ENCODE measurements around the gene SEMA5A. TPM values are rescaled to one million over a fixed set of nuclear protein-coding genes. Genes with fewer than 3 reads are reported as not detected.

SEMA5A gene
- total and polyA plus RNA-seq, 2 of the 8 experiments (the other 6 are each of a cell fraction or from before 2014, with no cell fraction given) = 5.3 to 8.9 TPM

- Histone ChIP-seq H2BK20ac (ENCODE audit: low read length) (no peak overlapping the region), H3K4me3 (ENCODE audit: extremely low read depth in 1 of 4, insufficient read depth in 2 of 4, low read depth in 3 of 4, low read length in 4 of 4) (no peak overlapping the region), H3K27me3 (replicated peaks in 1 of 4; ENCODE audit: control insufficient read depth in 3 of 4, extremely low read depth in 1 of 4, insufficient read depth in 3 of 4, low read length in 3 of 4) (no peaks in the 10 kb centered on the region), H2BK5ac (ENCODE audit: low read depth, low read length) (no peak overlapping the region), H3K9me3 (ENCODE audit: insufficient read depth in 2 of 2, low read depth in 1 of 2, low read length in 1 of 2) (no peaks in the 10 kb centered on the region), H3K9ac (replicated peaks in 1 of 4; ENCODE audit: extremely low read depth in 1 of 4, low read depth in 3 of 4, low read length in 3 of 4) (no peak overlapping the region), H3K36me3 (ENCODE audit: control insufficient read depth in 2 of 4, insufficient read depth in 4 of 4, low read length in 3 of 4) (no peaks in the 10 kb centered on the region; a peak in 1 of 8 replicates), H2AK5ac (ENCODE audit: low read depth, low read length) (no peak overlapping the region), H3K4ac (replicated peaks; ENCODE audit: insufficient read length, low read depth, low read length) (no peak overlapping the region), H4K20me1 (replicated peaks in 1 of 2; ENCODE audit: control insufficient read depth in 1 of 2, insufficient read depth in 2 of 2, low read length in 2 of 2) (no peaks in the 10 kb centered on the region), H2BK15ac (ENCODE audit: low read length) (no peak overlapping the region), H4K5ac (ENCODE audit: insufficient read length, low read depth, low read length) (no peak overlapping the region), H4K91ac (replicated peaks; ENCODE audit: insufficient read length, low read length) (no peak overlapping the region), H3K23me2 (ENCODE audit: low read depth, low read length) (no peaks in the 10 kb centered on the region; the same call in 1 of the 2 replicates), H2AFZ (ENCODE audit: low read length) (no peak overlapping the region), H4K8ac (ENCODE audit: extremely low read depth, insufficient read depth, low read length) (no peak overlapping the region), H3K79me1 (ENCODE audit: low read depth, low read length) (no peaks in the 10 kb centered on the region), H3K4me1 (replicated peaks in 1 of 4; ENCODE audit: control insufficient read depth in 3 of 4, insufficient read depth in 4 of 4, low read length in 3 of 4) (no peaks in the 10 kb centered on the region), H3K14ac (ENCODE audit: insufficient read length) (no peak overlapping the region), H2BK12ac (ENCODE audit: low read depth, low read length) (no peak overlapping the region), H3K23ac (ENCODE audit: insufficient read length) (no peak overlapping the region), H3K4me2 (ENCODE audit: insufficient read depth in 1 of 2, low read depth in 2 of 2, low read length in 2 of 2) (no peak overlapping the region), H3K18ac (ENCODE audit: extremely low read depth, low read length) (no peak overlapping the region), H2BK120ac (replicated peaks; ENCODE audit: low read depth, low read length) (no peak overlapping the region), H3K27ac (ENCODE audit: low read depth, low read length) (no peak overlapping the region), H3K56ac (replicated peaks; ENCODE audit: insufficient read length, low read depth, low read length) (no peak overlapping the region), H3K79me2 (ENCODE audit: control insufficient read depth in 1 of 2, insufficient read depth in 2 of 2, low read length in 2 of 2) (no peaks in the 10 kb centered on the region; a peak in 1 of 4 replicates)
- no peak for DNase-seq (ENCODE audit: low read depth in 1 of 2, low spot score in 2 of 2)
- FAIRE-seq = no peak
- 87% methylated on average over 2 of the region's 2 CpGs; no CpG with 5 or more reads in 1 of the 2 experiments for WGBS, 2 experiments (ENCODE audit: extremely low coverage in 1 of 2, insufficient coverage in 1 of 2, insufficient read length in 1 of 2, insufficient replicate concordance in 2 of 2, low coverage in 1 of 2, low lambda C conversion rate in 2 of 2, missing lambda C conversion rate in 1 of 2)
- CTCF ChIA-PET (ENCODE audit: partially characterized antibody) = interaction anchor here (0.8 kb wide), 1 partner anchor 10 kb away, joined by 6 read pairs; no protein-coding TSS in a partner anchor
- POLR2A ChIA-PET (ENCODE audit: partially characterized antibody) = no interaction called here
- no peak for TF ChIP-seq CBX5 (IDR thresholded peaks at IDR 0.05; ENCODE audit: low read depth, low read length)
- no peak for TF ChIP-seq EGR1 (IDR thresholded peaks at IDR 0.05; ENCODE audit: borderline replicate concordance, low read depth, low read length)
- no peak for TF ChIP-seq CREB1 (IDR thresholded peaks at IDR 0.05)
- no peak for TF ChIP-seq JUND (IDR thresholded peaks at IDR 0.05; ENCODE audit: low read length)
- TF ChIP-seq SP4 (IDR thresholded peaks at IDR 0.05; ENCODE audit: low read length) = no peak
- TF ChIP-seq YY1 (IDR thresholded peaks at IDR 0.05; ENCODE audit: low read depth, low read length) = no peak
- no peak for TF ChIP-seq KDM1A (IDR thresholded peaks at IDR 0.05; ENCODE audit: borderline replicate concordance, low read length)
- no peak for TF ChIP-seq SP1 (IDR thresholded peaks at IDR 0.05; ENCODE audit: low read depth, low read length)
- TF ChIP-seq ASH2L (IDR thresholded peaks at IDR 0.05; ENCODE audit: low read length) = no peak
- TF ChIP-seq RNF2 (IDR thresholded peaks at IDR 0.05; ENCODE audit: borderline replicate concordance, low read depth, low read length, missing control alignments, poor library complexity, severe bottlenecking) = no peak
Observed at GRCh38 chr5:9375756-9376155, 170.1 kb downstream of the SEMA5A start.

All from H1 (cell line).